ENCODE results near the gene THOP1.

THOP1 gene

GRCh38 chr19:2854849-2855248, 69.5 kb downstream of the THOP1 start:
- no peak for DNase-seq (ENCODE audit: low read depth in 2 of 2)

GRCh38 chr19:2856457-2857050, 71.3 kb downstream of the THOP1 start:
- DNase-seq (ENCODE audit: low read depth in 2 of 2), result no peak

GRCh38 chr19:2858864-2859263, 73.6 kb downstream of the THOP1 start:
- no peak for DNase-seq (ENCODE audit: low read depth in 2 of 2)

- DNase-seq (ENCODE audit: low read depth in 2 of 2), result no peak
These were observed 78.5 kb downstream of the THOP1 start for GRCh38 chr19:2863816-2864215.
